ENCODE measurements around the gene ADSL.

ADSL gene

GRCh38 chr22:40414838-40415505 is 68.7 kb downstream of the ADSL start:
- H4K20me1 ChIP-seq (ENCODE audit: insufficient read depth, low read length) = no peaks in the 10 kb centered on the region
- H3K27ac ChIP-seq (ENCODE audit: low read length) = no peak overlapping the region
- H3K4me1 ChIP-seq (ENCODE audit: low read length) = no peaks in the 10 kb centered on the region
- DNase-seq = peak; percentile 20
- H3K4me3 ChIP-seq (ENCODE audit: low read length) = no peak overlapping the region
- H3K27me3 ChIP-seq (replicated peaks; ENCODE audit: insufficient read depth, low read length) = no peaks in the 10 kb centered on the region
- peaks cover 4% of the 10 kb centered on the region; the same call in 1 of the 2 replicates for H3K36me3 ChIP-seq (replicated peaks; ENCODE audit: insufficient read depth, low read length)
- no peaks in the 10 kb centered on the region for H3K9me2 ChIP-seq (replicated peaks; ENCODE audit: insufficient read depth, low read length)
- H3F3A ChIP-seq (ENCODE audit: insufficient read depth, low read length) = no peaks in the 10 kb centered on the region
- no peaks in the 10 kb centered on the region for H3K79me2 ChIP-seq (ENCODE audit: low read length)
- no peak overlapping the region for H2AFZ ChIP-seq (ENCODE audit: low read length)
- no peak overlapping the region for H3K4me2 ChIP-seq (ENCODE audit: low read depth, low read length)
- no peak for TF ChIP-seq EZH2 (optimal IDR thresholded peaks at IDR 0.05; ENCODE audit: low read depth, low read length)
- TF ChIP-seq, protein P1, sequence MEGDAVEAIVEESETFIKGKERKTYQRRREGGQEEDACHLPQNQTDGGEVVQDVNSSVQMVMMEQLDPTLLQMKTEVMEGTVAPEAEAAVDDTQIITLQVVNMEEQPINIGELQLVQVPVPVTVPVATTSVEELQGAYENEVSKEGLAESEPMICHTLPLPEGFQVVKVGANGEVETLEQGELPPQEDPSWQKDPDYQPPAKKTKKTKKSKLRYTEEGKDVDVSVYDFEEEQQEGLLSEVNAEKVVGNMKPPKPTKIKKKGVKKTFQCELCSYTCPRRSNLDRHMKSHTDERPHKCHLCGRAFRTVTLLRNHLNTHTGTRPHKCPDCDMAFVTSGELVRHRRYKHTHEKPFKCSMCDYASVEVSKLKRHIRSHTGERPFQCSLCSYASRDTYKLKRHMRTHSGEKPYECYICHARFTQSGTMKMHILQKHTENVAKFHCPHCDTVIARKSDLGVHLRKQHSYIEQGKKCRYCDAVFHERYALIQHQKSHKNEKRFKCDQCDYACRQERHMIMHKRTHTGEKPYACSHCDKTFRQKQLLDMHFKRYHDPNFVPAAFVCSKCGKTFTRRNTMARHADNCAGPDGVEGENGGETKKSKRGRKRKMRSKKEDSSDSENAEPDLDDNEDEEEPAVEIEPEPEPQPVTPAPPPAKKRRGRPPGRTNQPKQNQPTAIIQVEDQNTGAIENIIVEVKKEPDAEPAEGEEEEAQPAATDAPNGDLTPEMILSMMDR (IDR thresholded peaks at IDR 0.05; ENCODE audit: low read length) = no peak
- TF ChIP-seq EZH2phosphoT487 (IDR thresholded peaks at IDR 0.05; ENCODE audit: low read length) = no peak
- no peaks in the 10 kb centered on the region for H3K9me3 ChIP-seq (replicated peaks; ENCODE audit: insufficient read depth, low read length)
- H3K9ac ChIP-seq (ENCODE audit: low read length) = no peak overlapping the region

- Histone ChIP-seq H3K79me2 (ENCODE audit: low read length) (no peaks in the 10 kb centered on the region), H3K4me3 (ENCODE audit: low read length) (no peak overlapping the region), H3K9ac (ENCODE audit: low read length) (no peak overlapping the region), H3K9me3 (replicated peaks; ENCODE audit: insufficient read depth, low read length) (no peaks in the 10 kb centered on the region), H3K9me2 (replicated peaks; ENCODE audit: insufficient read depth, low read length) (no peaks in the 10 kb centered on the region), H3K27me3 (replicated peaks; ENCODE audit: insufficient read depth, low read length) (no peaks in the 10 kb centered on the region), H3F3A (ENCODE audit: insufficient read depth, low read length) (no peaks in the 10 kb centered on the region), H3K36me3 (replicated peaks; ENCODE audit: insufficient read depth, low read length) (peaks cover 4% of the 10 kb centered on the region; the same call in 1 of the 2 replicates), H3K4me2 (ENCODE audit: low read depth, low read length) (no peak overlapping the region), H2AFZ (ENCODE audit: low read length) (no peak overlapping the region), H3K27ac (ENCODE audit: low read length) (no peak overlapping the region), H3K4me1 (ENCODE audit: low read length) (no peaks in the 10 kb centered on the region), H4K20me1 (ENCODE audit: insufficient read depth, low read length) (no peaks in the 10 kb centered on the region)
- TF ChIP-seq EZH2 (optimal IDR thresholded peaks at IDR 0.05; ENCODE audit: low read depth, low read length) (no peak), EZH2phosphoT487 (IDR thresholded peaks at IDR 0.05; ENCODE audit: low read length) (no peak)
- TF ChIP-seq, protein P1 (IDR thresholded peaks at IDR 0.05; ENCODE audit: low read length) = no peak
- no peak for DNase-seq
Observed at GRCh38 chr22:40415531-40416266, 69.4 kb downstream of the ADSL start.

DNA sequence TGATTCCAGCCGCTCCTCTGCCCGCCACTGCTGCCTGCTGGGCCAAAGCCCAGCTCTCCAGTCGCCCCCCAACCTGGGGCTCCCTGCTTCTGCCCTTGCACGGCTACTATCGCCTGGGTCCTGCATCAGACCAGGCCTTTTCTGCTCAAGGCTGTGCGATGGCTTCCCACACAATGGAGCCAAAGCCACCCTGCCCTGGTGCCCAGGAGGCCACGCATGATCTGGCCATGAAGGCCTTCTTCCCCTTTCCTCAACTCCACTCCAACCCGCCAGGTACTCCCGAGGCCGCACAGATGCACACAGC is 69.9 kb downstream of the ADSL start:
- H4K20me1 ChIP-seq (ENCODE audit: insufficient read depth, low read length) = no peaks in the 10 kb centered on the region
- no peaks in the 10 kb centered on the region for H3K9me2 ChIP-seq (replicated peaks; ENCODE audit: insufficient read depth, low read length)
- H3K36me3 ChIP-seq (replicated peaks; ENCODE audit: insufficient read depth, low read length) = peaks cover 2% of the 10 kb centered on the region; the same call in 1 of the 2 replicates
- no peak overlapping the region for H2AFZ ChIP-seq (ENCODE audit: low read length)
- H3F3A ChIP-seq (ENCODE audit: insufficient read depth, low read length) = no peaks in the 10 kb centered on the region
- H3K27me3 ChIP-seq (replicated peaks; ENCODE audit: insufficient read depth, low read length) = no peaks in the 10 kb centered on the region
- TF ChIP-seq EZH2 (optimal IDR thresholded peaks at IDR 0.05; ENCODE audit: low read depth, low read length) (no peak), EZH2phosphoT487 (IDR thresholded peaks at IDR 0.05; ENCODE audit: low read length) (no peak)
- TF ChIP-seq, protein P1 (IDR thresholded peaks at IDR 0.05; ENCODE audit: low read length) = no peak
- no peak overlapping the region for H3K4me3 ChIP-seq (ENCODE audit: low read length)
- H3K9me3 ChIP-seq (replicated peaks; ENCODE audit: insufficient read depth, low read length) = no peaks in the 10 kb centered on the region
- no peaks in the 10 kb centered on the region for H3K79me2 ChIP-seq (ENCODE audit: low read length)
- no peak overlapping the region for H3K4me2 ChIP-seq (ENCODE audit: low read depth, low read length)
- H3K4me1 ChIP-seq (ENCODE audit: low read length) = no peaks in the 10 kb centered on the region
- no peak overlapping the region for H3K9ac ChIP-seq (ENCODE audit: low read length)
- DNase-seq = no peak
- no peak overlapping the region for H3K27ac ChIP-seq (ENCODE audit: low read length)
